RPMI8226 (cell line): Measurements from ENCODE around the gene ACSL1.

Experiments
- DNase-seq: peaks from one replicate; pipeline ENCODE4 v3.0.0-alpha.2; 2015

ACSL1 gene

GRCh38 chr4:184808713-184809050 lies 17.1 kb downstream of the ACSL1 start:
- DNase-seq = no peak

- no peak for DNase-seq
Measured at GRCh38 chr4:184807797-184808712, 17.7 kb downstream of the ACSL1 start.

- DNase-seq = no peak
Measured at GRCh38 chr4:184807256-184807655, 18.5 kb downstream of the ACSL1 start.

- DNase-seq = no peak
Measured at GRCh38 chr4:184806711-184807110, 19.1 kb downstream of the ACSL1 start.

GRCh38 chr4:184806229-184806550 lies 19.6 kb downstream of the ACSL1 start:
- no peak for DNase-seq

GRCh38 chr4:184805462-184806228 lies 20.1 kb downstream of the ACSL1 start:
- peak; percentile 73 for DNase-seq

GRCh38 chr4:184804621-184805020 lies 21.1 kb downstream of the ACSL1 start:
- no peak for DNase-seq

- no peak for DNase-seq
Measured at GRCh38 chr4:184803874-184804273, 21.9 kb downstream of the ACSL1 start.

- DNase-seq = no peak
Measured at GRCh38 chr4:184803133-184803532, 22.6 kb downstream of the ACSL1 start.

GRCh38 chr4:184802697-184803015 lies 23.1 kb downstream of the ACSL1 start:
- DNase-seq = no peak

GRCh38 chr4:184801781-184802696 lies 23.7 kb downstream of the ACSL1 start:
- DNase-seq = no peak

GRCh38 chr4:184798504-184798903 lies 27.3 kb downstream of the ACSL1 start:
- no peak for DNase-seq

- no peak for DNase-seq
Measured at GRCh38 chr4:184796906-184797305, 28.9 kb downstream of the ACSL1 start.

- DNase-seq = no peak
Measured at GRCh38 chr4:184795214-184795844, 30.4 kb downstream of the ACSL1 start.

- no peak for DNase-seq
Measured at GRCh38 chr4:184794470-184794869, 31.3 kb downstream of the ACSL1 start.

GRCh38 chr4:184793735-184794355 lies 31.9 kb downstream of the ACSL1 start:
- no peak for DNase-seq

GRCh38 chr4:184792950-184793555 lies 32.7 kb downstream of the ACSL1 start:
- DNase-seq = no peak

GRCh38 chr4:184792334-184792733 lies 33.4 kb downstream of the ACSL1 start:
- no peak for DNase-seq

- DNase-seq = no peak
Measured at GRCh38 chr4:184790826-184791225, 34.9 kb downstream of the ACSL1 start.

GRCh38 chr4:184787766-184788503 lies 37.8 kb downstream of the ACSL1 start:
- no peak for DNase-seq

- no peak for DNase-seq
Measured at GRCh38 chr4:184785813-184786212, 40.0 kb downstream of the ACSL1 start.
